Activated T-cell treated with anti-CD3 and anti-CD28 coated beads, Interleukin-2, amount 50 U/mL, for 48 hours (primary cell): ENCODE results near the gene C1orf21.
"Not testable (repeated sequence)": the region's sequence is repeated elsewhere in the genome, so short reads cannot be mapped to it uniquely, and the experiment has no call there.

Source experiments
- DNase-seq, 2 experiments: peaks; one replicate each; pipeline ENCODE4 v3.0.0-alpha.2; 2020

Gene C1orf21

DNA sequence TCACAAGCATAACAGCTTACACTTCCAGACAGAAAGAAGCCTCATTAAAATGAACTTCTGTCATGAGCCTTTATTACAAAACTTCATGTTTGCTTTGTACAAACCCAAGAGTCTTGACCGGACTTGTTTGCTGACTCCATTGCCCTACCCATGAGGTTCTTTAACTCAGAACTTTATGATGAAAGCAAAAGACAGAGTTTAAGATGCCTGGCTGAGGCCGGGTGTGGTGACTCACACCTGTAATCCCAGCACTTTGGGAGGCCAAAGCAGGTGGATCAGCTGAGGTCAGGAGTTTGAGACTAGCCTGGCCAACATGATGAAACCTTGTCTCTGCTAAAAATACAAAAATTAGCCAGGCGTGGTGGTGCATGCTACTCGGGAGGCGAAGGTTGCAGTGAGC is 225.4 kb downstream of the C1orf21 start:
- not testable (repeated sequence) for DNase-seq

DNA sequence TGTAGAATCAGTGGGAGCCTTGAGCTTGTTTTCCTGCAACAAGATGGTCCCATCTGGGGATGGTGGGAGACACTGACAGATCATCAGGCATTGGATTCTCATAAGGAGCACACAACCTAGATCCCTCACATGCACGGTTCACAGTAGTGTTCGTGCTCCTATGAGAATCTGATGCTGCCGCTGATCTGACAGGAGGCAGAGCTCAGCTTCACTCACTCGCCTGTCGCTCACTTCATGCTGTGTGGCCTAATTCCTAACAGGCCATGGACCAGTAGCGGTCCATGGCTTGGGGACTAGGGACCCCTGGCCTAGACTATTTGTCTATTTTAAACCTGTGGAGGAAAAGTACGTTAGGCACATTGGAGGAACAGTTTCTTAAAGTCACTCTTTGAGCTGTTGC is 227.8 kb downstream of the C1orf21 start:
- DNase-seq, result no peak

DNA sequence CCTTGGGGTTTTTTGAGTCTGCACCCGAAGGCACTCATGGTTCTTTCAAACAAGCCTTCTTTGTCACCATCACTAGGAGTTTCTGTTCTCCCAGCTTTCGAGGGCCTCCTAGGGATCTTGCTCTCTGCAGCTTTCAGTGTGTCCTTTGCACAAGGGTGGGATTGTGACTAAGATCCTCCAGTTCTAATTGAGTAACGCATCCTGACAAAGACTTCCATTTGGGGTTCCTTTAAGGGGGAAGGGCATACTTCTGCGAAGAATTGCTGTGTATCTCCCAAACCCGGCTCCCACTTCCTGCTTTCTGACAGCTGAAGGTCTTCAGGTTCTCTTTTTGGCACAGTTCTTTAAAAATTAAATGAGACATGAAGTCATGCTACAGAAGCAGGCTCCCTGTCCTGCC is 228.5 kb downstream of the C1orf21 start:
- DNase-seq, result no peak

DNA sequence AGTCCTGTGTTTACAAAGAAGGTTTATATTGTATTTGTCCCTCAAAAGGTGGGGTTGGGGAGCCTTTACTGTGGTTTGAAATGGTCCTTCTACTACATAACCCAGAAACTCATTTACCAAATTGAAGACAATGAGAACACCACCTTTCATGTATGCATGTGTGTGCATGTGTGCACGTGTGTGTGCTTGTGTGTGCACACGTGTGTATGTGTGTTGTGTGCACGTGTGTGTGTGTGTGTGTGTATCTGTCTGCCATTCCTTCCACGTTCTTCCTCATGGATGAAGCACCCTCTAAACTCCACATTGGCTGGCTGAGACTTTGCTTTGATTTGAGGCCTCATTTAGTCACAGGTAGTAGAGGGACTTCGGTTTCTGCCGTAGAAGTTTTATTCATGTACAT is 229.7 kb downstream of the C1orf21 start:
- DNase-seq, result no peak

DNA sequence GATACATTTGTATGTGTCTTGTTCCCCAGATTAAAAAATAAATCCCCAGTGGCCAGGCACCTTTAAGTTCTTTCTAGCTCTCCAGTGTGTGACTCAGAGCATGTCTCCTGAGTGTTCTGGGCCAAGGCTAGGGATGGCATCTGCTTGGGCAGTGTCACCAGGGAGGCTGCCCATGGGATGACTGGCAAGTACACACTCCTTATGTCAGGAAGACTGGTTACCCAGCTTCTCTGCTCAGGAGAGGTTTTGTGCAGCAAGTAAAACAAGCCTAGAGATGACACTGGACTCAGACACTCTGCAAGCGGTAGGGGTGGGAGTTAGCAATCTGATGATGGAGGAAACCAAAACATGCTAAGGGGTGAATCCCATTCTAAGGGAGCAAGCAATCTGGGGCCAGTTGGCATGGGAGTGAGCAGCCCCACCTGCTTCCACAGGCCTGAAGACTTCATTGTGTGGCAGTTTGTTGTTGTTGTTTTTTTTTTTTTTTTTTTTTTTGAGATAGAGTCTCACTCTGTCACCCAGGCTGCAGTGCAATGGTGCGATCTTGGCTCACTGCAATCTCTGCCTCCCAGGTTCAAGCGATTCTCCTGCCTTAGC is 230.7 kb downstream of the C1orf21 start:
- DNase-seq, result no peak

DNA sequence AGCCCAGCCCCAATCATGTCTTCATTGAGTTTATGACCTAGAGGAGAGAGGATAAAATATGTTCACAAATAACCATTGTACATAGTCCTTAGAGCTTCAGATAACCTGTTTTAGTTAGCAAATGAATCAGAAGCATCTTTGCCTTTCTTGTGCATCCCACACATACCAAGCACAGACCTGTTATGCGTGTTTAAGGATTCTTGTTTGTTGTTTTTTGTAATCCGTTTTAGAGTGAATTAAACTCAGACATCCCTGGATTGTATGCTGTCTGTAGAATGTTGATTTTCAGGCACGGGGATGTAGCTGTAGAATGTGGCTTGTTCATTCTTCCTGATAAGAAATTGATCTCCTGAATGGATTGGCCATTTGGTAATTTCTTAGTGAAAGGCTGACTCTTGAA is 232.0 kb downstream of the C1orf21 start:
- DNase-seq, result no peak

DNA sequence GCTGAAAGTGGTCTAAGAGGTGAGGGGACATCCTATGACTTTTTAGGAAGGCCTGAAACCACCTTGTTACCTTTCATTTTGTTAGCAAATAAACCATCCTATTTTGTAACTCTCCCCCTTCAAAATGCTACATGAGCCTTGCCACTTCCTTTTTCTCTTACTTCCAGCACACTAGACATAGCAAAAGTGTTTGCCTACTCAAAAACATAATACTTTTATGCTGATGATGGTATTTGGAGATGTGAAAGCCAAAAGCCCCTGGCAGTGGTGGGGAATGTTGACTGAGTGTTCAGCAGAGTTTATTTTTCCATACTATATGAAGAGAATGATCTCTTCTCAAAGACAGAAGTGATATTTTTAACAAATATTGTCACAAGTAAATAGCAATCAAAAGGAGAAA is 233.6 kb downstream of the C1orf21 start:
- no peak for DNase-seq

DNA sequence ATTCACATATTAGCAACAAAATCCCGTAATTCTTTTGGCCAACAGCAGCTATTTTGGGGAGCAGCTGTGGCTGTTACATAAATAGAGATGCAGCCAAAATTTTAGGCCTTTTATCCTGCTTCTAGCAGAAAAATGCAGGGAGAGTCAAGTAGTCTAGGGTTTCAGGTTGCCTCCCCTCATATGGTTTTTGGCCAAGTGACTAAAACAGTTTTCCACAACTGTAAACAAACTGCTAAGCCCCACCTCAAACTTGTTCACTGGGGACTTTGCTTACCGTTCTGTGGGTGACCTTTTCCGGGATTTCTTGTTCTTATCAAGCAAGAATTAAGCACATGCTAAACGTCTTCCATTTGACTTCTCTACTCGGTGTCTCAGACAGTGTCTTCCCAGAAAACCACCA is 234.4 kb downstream of the C1orf21 start:
- DNase-seq, result no peak

DNA sequence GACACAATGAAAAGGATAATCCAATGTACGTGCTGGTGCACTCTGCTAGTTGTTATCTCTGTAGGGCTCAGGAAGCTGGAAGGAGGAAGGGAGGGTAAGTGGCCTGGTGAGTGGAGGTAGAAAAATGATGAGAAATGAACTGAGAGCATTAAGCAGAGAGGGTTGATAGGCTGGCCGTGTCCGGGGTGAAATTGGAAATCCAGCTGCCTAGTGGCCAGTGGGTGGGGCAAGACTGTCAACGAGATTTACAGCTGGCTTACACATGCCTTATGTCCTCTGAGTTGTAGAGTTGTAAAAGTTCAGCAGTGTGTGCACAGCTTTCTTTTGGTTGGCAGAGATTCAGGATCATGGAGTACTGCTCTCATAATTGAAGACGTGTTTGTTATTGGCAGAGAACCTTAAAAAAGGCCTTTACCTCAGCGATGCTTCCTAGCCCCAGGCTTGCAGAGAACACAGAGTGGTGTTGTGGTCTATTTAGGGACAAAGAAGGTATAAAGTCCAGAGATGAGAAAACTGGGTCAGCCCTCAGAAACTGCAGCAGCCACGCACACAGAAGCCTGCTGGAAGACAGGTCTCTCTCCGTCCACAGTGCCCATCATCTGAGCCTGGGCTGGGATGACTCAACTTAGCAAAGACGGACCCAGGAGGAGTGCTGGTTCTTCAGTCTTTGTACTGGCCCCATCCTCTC is 235.5 kb downstream of the C1orf21 start:
- DNase-seq, result no peak

DNA sequence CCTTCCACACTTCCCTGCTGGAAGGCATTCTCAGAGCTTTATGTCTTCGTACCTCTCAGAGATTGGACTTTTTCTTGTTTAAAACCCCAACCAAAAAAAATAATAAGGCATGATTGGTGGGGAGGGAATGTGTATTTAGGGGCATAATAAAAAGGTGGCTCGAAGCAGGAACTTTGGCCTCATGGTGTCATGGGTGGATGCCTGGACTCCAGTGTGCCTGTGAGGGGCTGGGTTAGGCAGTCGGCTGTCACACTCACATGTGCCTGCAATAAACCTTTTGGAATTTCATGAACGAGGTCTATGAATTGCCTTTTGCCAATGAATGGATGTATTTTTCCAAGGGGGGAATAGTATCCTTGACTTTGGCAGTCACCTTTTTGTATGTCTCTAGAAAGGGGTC is 236.6 kb downstream of the C1orf21 start:
- DNase-seq, result no peak

DNA sequence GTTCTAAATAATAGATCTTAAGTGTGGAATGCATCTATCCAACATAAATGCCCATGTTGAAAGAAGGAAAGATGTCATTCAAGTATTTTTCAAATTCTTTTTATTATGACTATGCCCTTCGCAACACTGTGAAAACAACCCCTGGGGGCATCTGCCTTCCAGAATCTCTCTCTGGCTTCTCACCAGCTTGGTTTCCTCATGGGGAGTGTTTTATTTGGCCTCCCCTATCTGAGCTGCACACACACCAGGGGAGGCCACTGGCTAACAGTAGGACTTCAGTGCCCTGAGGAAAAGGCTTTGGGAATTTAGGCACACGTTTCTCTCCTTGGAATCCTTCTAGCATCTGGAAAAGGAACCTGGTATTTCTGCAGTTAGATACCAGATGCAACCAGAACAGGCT is 237.2 kb downstream of the C1orf21 start:
- no peak for DNase-seq

DNA sequence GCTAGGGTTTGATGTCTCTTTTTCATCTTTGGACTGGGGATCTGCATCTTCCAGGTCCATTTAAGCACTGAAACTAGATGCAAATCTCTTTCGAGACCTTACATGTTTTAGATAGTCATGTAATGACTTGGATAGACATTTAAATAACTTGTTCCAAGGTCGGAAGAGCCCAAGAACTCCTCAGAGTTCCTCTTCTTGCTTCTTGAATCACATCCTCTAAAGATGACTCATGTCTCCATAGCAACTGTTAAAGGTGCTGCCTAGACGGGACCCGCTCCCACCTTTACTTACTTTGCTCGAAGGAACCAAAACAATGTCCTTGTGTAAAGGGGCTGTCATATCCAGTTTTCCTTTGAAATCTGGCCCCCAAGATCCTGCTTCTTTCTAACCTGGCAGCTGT is 237.8 kb downstream of the C1orf21 start:
- DNase-seq, result no peak

DNA sequence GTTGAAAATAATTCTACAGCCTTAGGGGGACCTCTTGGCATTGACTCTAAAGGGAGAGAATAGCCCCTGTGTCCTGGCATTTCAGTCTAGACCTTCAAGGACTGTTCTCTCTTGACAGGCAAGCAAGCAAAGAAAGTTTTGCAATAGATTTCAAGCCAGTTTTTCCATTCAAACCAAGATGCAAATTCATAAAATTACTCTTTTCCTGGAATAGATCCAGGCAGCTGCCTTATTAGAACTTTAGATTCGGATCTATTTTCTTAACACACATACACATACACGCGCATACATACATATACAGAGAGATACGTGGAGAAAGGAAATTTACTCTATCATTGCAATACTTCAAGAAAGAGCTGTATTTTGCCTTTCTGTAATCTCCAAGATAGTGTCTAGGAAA is 238.4 kb downstream of the C1orf21 start:
- no peak for DNase-seq

DNA sequence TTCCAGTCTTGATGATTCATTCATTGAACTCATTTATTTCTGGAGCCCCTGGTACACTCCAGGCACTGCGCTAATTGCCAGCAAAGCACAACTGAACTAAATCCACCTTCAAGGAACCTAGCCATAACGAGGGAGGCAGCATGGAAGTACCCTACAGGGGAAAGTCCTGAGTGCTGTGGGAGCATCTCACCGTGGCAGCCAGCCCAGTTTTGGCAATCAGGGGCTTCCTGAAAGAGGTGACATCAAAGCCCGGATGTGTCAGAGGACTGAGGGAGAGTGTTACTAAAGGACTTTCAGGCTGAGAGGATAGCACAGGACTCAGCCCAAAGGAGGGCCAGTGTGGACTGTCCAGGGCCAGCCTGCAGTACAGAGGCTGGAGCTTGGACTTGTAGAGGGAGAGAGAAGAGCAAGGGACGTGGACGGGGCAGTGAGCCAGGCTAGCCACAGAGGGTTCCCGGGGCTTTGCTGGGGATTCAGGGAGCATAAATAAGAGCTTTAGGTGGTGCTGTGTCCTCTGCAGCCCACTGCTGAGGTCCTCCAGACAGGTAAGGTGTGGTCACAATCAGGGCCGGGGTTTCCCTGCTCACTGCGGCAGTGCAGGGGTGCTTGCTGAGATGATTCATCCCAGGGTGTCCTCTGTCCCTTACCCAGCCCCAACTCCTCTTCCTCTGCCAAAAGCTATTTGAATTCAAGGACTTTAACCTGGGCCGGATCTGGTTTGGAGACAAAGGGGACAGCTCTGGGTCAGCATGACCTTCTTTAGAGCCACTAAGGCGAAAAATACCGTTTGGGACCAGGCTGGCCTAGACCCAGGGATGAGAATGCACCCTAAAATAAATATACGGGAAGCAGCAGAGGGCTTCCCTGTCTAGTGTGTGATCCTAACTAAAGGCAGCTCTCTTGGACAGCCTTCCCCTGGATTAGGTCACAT is 239.5 kb downstream of the C1orf21 start:
- DNase-seq, result no peak

DNA sequence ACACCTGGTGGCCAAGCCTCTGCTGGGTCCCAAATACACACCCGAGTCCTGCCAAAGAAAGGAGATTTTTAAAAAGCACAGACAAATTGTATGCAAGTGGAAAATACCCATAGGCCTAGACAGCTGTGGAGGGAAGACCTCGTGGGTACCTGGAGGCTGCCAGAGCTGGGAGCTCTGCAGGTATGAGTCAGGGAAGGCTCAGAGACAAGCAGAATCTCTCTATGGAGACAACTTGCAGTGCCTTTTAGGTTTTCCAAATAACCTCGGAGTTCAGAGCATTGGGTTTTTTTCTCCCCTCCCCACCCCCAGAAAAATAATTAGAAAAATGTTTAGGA is 240.1 kb downstream of the C1orf21 start:
- DNase-seq, result no peak

DNA sequence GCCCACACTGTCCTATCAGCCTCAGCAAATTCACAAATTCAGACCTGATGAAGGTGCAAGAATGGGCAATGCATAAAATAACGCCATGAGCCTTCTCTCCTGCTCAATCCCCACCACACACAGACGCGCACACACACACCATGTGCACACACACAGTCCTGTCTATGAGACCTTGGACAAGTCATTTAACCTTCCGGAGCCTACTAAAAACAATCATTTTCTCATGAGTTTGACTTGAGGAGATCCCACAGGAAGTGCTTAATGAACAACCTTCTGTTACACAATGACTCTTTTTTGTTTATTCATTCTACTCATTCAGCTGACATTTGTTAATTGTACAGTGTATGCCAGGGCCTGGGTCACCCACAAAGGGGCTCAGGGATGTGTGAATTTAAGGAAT is 242.4 kb downstream of the C1orf21 start:
- DNase-seq, result no peak

DNA sequence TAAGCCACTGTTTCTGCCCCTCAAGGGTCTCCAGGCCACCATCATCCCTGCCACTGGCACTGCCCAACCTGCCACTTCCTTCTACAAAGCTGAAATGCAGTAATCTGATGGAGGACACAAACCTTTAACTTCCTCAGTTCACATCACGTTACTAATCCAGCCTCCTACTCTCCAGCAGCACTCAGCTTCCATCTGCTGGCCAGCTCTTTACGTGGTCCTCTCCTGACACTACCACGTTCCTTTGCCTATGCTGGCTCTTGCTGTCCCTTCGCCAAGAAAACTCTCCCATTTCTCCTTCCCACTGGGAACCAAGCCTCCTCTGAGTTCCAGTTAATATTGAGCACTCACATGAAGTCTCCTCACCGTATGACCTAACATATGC is 243.8 kb downstream of the C1orf21 start:
- DNase-seq, result no peak

DNA sequence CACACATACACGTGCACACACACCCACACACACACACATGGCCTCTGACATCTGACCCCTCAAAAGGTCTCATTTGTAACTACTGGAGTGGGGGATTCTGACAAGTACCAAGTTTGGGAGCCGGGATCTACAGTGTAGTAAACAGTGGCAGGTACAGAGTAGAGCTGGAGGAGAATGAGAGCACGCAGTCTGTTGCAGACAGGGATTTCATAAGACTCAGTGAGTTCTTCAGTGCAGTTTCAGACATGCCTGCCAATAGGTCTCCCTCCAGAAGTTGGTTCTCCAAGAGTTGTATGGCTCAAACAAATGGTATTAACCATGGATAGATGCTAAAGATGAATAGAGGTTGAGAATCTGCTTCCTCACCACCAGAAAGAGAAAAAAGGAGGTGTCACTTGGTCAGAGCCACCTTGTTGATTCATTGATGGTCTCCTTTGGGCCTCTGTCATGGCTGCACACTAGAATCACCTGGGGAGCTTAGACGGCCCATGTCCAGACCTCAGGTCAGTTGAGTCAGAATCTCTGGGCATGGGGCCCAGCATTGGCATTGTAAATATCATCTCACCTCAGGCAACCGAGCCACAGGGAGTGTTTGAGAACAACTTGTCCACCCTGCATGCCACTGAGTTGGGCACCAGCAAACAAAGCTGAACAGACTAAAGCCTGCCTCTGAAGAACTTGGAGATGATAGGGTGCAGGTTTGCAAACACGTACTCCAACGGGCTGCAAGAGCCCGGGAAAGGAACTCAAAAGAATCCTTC is 245.8 kb downstream of the C1orf21 start:
- DNase-seq, result no peak

DNA sequence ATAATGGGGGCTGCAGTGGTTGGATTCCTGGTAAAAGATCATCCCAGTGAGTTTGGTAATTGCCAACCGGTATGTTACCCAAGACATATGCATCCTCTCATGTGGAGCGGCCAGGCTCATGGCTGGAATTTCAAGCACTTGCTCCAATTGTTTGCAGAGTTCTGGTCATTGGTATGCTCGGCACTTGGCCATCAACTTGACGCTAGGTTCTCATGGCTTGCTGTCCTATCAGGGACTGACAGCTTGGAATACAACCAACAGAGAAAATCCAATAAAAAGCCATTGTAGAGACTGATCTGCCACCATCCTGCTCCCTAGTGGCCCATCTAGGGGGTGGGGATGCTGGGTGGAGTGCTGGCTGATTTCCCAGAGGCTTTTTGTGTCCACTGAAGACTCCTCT is 247.0 kb downstream of the C1orf21 start:
- DNase-seq, result no peak

DNA sequence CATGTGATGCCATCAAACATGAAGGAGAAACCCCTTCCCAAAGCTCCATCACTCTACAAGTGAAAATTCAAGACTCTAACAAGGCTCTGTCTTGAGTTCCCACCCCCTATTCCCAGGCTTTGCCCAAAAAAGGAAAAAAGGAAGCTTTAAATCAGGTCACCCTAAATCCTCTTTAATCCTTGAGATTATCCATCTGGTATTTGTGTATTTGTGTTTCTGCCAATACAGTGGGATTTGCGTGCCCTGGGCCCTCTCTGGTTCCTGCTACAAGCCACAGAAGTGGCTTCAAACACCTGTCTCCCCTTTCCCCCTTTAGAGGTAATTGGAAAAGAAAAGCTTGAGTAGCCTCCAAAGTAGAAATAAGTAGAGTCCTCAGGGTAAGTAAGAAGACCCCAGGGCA is 247.5 kb downstream of the C1orf21 start:
- no peak for DNase-seq

DNA sequence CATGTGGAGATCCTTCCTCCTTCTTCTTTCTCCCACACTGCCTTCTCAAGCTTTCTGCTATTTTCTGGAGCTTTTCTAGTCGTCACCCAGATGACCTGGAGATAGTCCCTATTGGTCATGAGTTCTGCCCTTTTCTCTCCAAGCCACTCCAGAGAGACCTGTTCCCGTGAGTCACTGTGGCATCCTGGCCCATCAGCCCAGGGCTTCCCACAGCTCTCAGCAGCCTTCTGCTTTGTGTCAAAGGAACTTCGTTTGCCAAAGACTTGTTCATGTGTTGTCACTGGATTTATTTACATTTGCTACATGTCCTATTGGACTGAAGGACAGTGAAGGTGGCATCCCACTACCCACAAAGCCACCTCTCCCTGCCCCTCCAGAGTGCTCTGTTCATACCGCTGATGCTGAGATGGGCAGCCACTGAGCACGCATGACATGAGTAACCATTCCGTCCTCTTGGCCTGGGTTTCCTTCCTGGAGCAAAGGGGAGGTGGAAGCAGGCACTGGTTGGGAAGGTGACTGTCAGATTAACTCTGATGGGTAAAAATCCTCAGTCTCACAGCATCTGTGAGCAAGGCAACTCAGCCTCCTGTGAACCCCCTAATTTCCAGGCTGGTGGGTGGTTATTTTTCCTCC is 248.6 kb downstream of the C1orf21 start:
- DNase-seq, result no peak

DNA sequence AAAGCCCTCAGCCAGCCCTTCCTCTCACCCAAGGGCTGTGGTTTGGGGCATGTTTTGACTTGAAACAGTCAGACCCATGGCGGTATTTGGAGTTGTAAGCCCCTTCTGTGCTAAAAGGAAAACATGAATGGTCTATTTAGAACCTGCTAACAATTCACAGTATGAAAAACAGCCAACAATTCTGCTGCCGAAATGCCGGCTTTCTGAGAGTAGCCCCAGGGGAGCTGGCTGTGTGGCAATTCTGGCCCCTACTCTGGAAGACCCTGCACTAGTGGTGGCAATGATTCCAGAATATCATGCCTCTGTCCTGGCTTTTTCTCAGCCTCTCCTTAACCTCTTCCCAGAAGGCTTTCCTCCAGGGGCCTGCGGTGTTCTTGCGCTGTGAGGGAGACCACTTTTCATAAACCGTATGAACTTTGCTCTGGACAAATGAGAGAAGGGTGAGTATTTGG is 249.2 kb downstream of the C1orf21 start:
- no peak for DNase-seq
